ENCODE data around the gene INPP5A.

INPP5A gene

GRCh38 chr10:132762267-132762666 is 224.7 kb downstream of the INPP5A start:
- no peak overlapping the region for H3K4me3 ChIP-seq (ENCODE audit: control insufficient read depth in 1 of 7, extremely low read depth in 1 of 7, insufficient read depth in 4 of 7, low read depth in 2 of 7, low read length in 6 of 7)
- peaks cover 0 to 7% (median 0%) of the 10 kb centered on the region in 5 experiments for H3K9me3 ChIP-seq (ENCODE audit: control extremely low read depth in 1 of 5, control insufficient read depth in 4 of 5, insufficient read depth in 2 of 5, low read depth in 1 of 5, low read length in 4 of 5)
- no peaks in the 10 kb centered on the region for H3K4me1 ChIP-seq (ENCODE audit: control extremely low read depth in 1 of 4, control insufficient read depth in 4 of 4, insufficient read depth in 4 of 4, low read length in 3 of 4)
- H3K36me3 ChIP-seq (ENCODE audit: control insufficient read depth in 4 of 4, insufficient read depth in 4 of 4, low read length in 3 of 4), result peaks cover under 1 to 55% (median 18%) of the 10 kb centered on the region in 4 experiments
- no peak for DNase-seq
- no peak overlapping the region for H3K27ac ChIP-seq (ENCODE audit: insufficient read depth in 1 of 2, low read depth in 1 of 2, low read length in 2 of 2, poor library complexity in 1 of 2, severe bottlenecking in 2 of 2)
- ChIA-PET CTCF (no interaction called here), POLR2A (no interaction called here)
- 100% methylated on average over 1 of the region's 6 CpGs for WGBS (ENCODE audit: insufficient coverage)
- no peaks in the 10 kb centered on the region for H3K27me3 ChIP-seq (replicated peaks in 2 of 5; ENCODE audit: control insufficient read depth in 4 of 5, insufficient read depth in 5 of 5, low read length in 4 of 5)

GRCh38 chr10:132763545-132763944 is 226.0 kb downstream of the INPP5A start:
- POLR2A ChIA-PET, result no interaction called here
- DNase-seq, result no peak

GRCh38 chr10:132764108-132764507 is 226.5 kb downstream of the INPP5A start:
- CTCF ChIA-PET, result no interaction called here
- Histone ChIP-seq H3K36me3 (ENCODE audit: control insufficient read depth in 4 of 4, insufficient read depth in 4 of 4, low read length in 3 of 4) (peaks cover 0 to 58% (median 26%) of the 10 kb centered on the region in 4 experiments), H3K9me3 (ENCODE audit: control extremely low read depth in 1 of 5, control insufficient read depth in 4 of 5, insufficient read depth in 2 of 5, low read depth in 1 of 5, low read length in 4 of 5) (peaks cover 0 to 11% (median 8%) of the 10 kb centered on the region in 5 experiments), H3K4me1 (ENCODE audit: control extremely low read depth in 1 of 4, control insufficient read depth in 4 of 4, insufficient read depth in 4 of 4, low read length in 3 of 4) (no peaks in the 10 kb centered on the region), H3K4me3 (ENCODE audit: control insufficient read depth in 1 of 7, extremely low read depth in 1 of 7, insufficient read depth in 4 of 7, low read depth in 2 of 7, low read length in 6 of 7) (no peak overlapping the region), H3K27me3 (replicated peaks in 2 of 5; ENCODE audit: control insufficient read depth in 4 of 5, insufficient read depth in 5 of 5, low read length in 4 of 5) (no peaks in the 10 kb centered on the region), H3K27ac (ENCODE audit: insufficient read depth in 1 of 2, low read depth in 1 of 2, low read length in 2 of 2, poor library complexity in 1 of 2, severe bottlenecking in 2 of 2) (no peak overlapping the region)
- WGBS (ENCODE audit: insufficient coverage), result 98% methylated on average over 3 of the region's 11 CpGs
- POLR2A ChIA-PET, result no interaction called here
- DNase-seq, result no peak

More at GRCh38 chr10:132763545-132763944, 226.0 kb downstream of the INPP5A start:
- no peaks in the 10 kb centered on the region for H3K4me1 ChIP-seq (ENCODE audit: control extremely low read depth in 1 of 4, control insufficient read depth in 4 of 4, insufficient read depth in 4 of 4, low read length in 3 of 4)
- 100% methylated on average over 5 of the region's 5 CpGs for WGBS (ENCODE audit: insufficient coverage)
- H3K27me3 ChIP-seq (replicated peaks in 2 of 5; ENCODE audit: control insufficient read depth in 4 of 5, insufficient read depth in 5 of 5, low read length in 4 of 5), result no peaks in the 10 kb centered on the region
- no peak overlapping the region for H3K4me3 ChIP-seq (ENCODE audit: control insufficient read depth in 1 of 7, extremely low read depth in 1 of 7, insufficient read depth in 4 of 7, low read depth in 2 of 7, low read length in 6 of 7)
- peaks cover 0 to 10% (median 4%) of the 10 kb centered on the region in 5 experiments for H3K9me3 ChIP-seq (ENCODE audit: control extremely low read depth in 1 of 5, control insufficient read depth in 4 of 5, insufficient read depth in 2 of 5, low read depth in 1 of 5, low read length in 4 of 5)
- H3K27ac ChIP-seq (ENCODE audit: insufficient read depth in 1 of 2, low read depth in 1 of 2, low read length in 2 of 2, poor library complexity in 1 of 2, severe bottlenecking in 2 of 2), result no peak overlapping the region
- CTCF ChIA-PET, result no interaction called here
- H3K36me3 ChIP-seq (ENCODE audit: control insufficient read depth in 4 of 4, insufficient read depth in 4 of 4, low read length in 3 of 4), result peaks cover 0 to 58% (median 24%) of the 10 kb centered on the region in 4 experiments

- ChIA-PET POLR2A (no interaction called here), CTCF (no interaction called here)
- 98% methylated on average over 11 of the region's 11 CpGs for WGBS (ENCODE audit: insufficient coverage)
- peaks cover 0 to 13% (median 8%) of the 10 kb centered on the region in 5 experiments for H3K9me3 ChIP-seq (ENCODE audit: control extremely low read depth in 1 of 5, control insufficient read depth in 4 of 5, insufficient read depth in 2 of 5, low read depth in 1 of 5, low read length in 4 of 5)
- H3K4me1 ChIP-seq (ENCODE audit: control extremely low read depth in 1 of 4, control insufficient read depth in 4 of 4, insufficient read depth in 4 of 4, low read length in 3 of 4), result no peaks in the 10 kb centered on the region
- no peak overlapping the region for H3K27ac ChIP-seq (ENCODE audit: insufficient read depth in 1 of 2, low read depth in 1 of 2, low read length in 2 of 2, poor library complexity in 1 of 2, severe bottlenecking in 2 of 2)
- H3K36me3 ChIP-seq (ENCODE audit: control insufficient read depth in 4 of 4, insufficient read depth in 4 of 4, low read length in 3 of 4), result peaks cover 3 to 56% (median 26%) of the 10 kb centered on the region in 4 experiments
- no peak for DNase-seq
- H3K27me3 ChIP-seq (replicated peaks in 2 of 5; ENCODE audit: control insufficient read depth in 4 of 5, insufficient read depth in 5 of 5, low read length in 4 of 5), result no peaks in the 10 kb centered on the region
- H3K4me3 ChIP-seq (ENCODE audit: control insufficient read depth in 1 of 7, extremely low read depth in 1 of 7, insufficient read depth in 4 of 7, low read depth in 2 of 7, low read length in 6 of 7), result no peak overlapping the region
These were observed 227.8 kb downstream of the INPP5A start for GRCh38 chr10:132765435-132765834.

GRCh38 chr10:132766291-132766690 is 228.7 kb downstream of the INPP5A start:
- DNase-seq, result no peak
- no peaks in the 10 kb centered on the region for H3K27me3 ChIP-seq (replicated peaks in 2 of 5; ENCODE audit: control insufficient read depth in 4 of 5, insufficient read depth in 5 of 5, low read length in 4 of 5)
- POLR2A ChIA-PET, result no interaction called here
- peaks cover 3 to 55% (median 30%) of the 10 kb centered on the region in 4 experiments for H3K36me3 ChIP-seq (ENCODE audit: control insufficient read depth in 4 of 4, insufficient read depth in 4 of 4, low read length in 3 of 4)
- no peak overlapping the region for H3K27ac ChIP-seq (ENCODE audit: insufficient read depth in 1 of 2, low read depth in 1 of 2, low read length in 2 of 2, poor library complexity in 1 of 2, severe bottlenecking in 2 of 2)
- H3K4me3 ChIP-seq (ENCODE audit: control insufficient read depth in 1 of 7, extremely low read depth in 1 of 7, insufficient read depth in 4 of 7, low read depth in 2 of 7, low read length in 6 of 7), result no peak overlapping the region
- CTCF ChIA-PET, result no interaction called here
- no peaks in the 10 kb centered on the region for H3K4me1 ChIP-seq (ENCODE audit: control extremely low read depth in 1 of 4, control insufficient read depth in 4 of 4, insufficient read depth in 4 of 4, low read length in 3 of 4)
- 100% methylated on average over 4 of the region's 13 CpGs for WGBS (ENCODE audit: insufficient coverage)
- H3K9me3 ChIP-seq (ENCODE audit: control extremely low read depth in 1 of 5, control insufficient read depth in 4 of 5, insufficient read depth in 2 of 5, low read depth in 1 of 5, low read length in 4 of 5), result peaks cover 0 to 13% (median 8%) of the 10 kb centered on the region in 5 experiments

- H3K9me3 ChIP-seq (ENCODE audit: control extremely low read depth in 1 of 5, control insufficient read depth in 4 of 5, insufficient read depth in 2 of 5, low read depth in 1 of 5, low read length in 4 of 5), result peaks cover 0 to 13% (median 11%) of the 10 kb centered on the region in 5 experiments
- H3K36me3 ChIP-seq (ENCODE audit: control insufficient read depth in 4 of 4, insufficient read depth in 4 of 4, low read length in 3 of 4), result peaks cover 3 to 53% (median 31%) of the 10 kb centered on the region in 4 experiments
- H3K4me3 ChIP-seq (ENCODE audit: control insufficient read depth in 1 of 7, extremely low read depth in 1 of 7, insufficient read depth in 4 of 7, low read depth in 2 of 7, low read length in 6 of 7), result no peak overlapping the region
- POLR2A ChIA-PET, result no interaction called here
- CTCF ChIA-PET, result no interaction called here
- no peak for DNase-seq
- no peaks in the 10 kb centered on the region for H3K27me3 ChIP-seq (replicated peaks in 2 of 5; ENCODE audit: control insufficient read depth in 4 of 5, insufficient read depth in 5 of 5, low read length in 4 of 5)
- WGBS (ENCODE audit: insufficient coverage), result 97% methylated on average over 35 of the region's 41 CpGs
- H3K4me1 ChIP-seq (ENCODE audit: control extremely low read depth in 1 of 4, control insufficient read depth in 4 of 4, insufficient read depth in 4 of 4, low read length in 3 of 4), result no peaks in the 10 kb centered on the region
- no peak overlapping the region for H3K27ac ChIP-seq (ENCODE audit: insufficient read depth in 1 of 2, low read depth in 1 of 2, low read length in 2 of 2, poor library complexity in 1 of 2, severe bottlenecking in 2 of 2)
These were observed 231.0 kb downstream of the INPP5A start for GRCh38 chr10:132768346-132769248.

Measured in common myeloid progenitor, CD34-positive (primary cell).